CD1c-positive myeloid dendritic cell (primary cell): ENCODE measurements around the gene STARD3NL.
"Not testable (repeated sequence)": the region's sequence is repeated elsewhere in the genome, so short reads cannot be mapped to it uniquely, and the experiment has no call there.

Experiments
- DNase-seq: peaks from one replicate; pipeline ENCODE4 v3.0.0-alpha.2; 2016; ENCODE audit errors: extremely low spot score

The STARD3NL gene

GRCh38 chr7:38178004-38178694 is at the start of gene STARD3NL:
STARD3NL (plus strand) TSS chr7:38178245; CDS start chr7:38207505, 29,260 bp downstream.
- peak; percentile 99 for DNase-seq

- no peak for DNase-seq
These were observed 48.9 kb upstream of the STARD3NL start for GRCh38 chr7:38129162-38129561.

- no peak for DNase-seq
These were observed 48.5 kb upstream of the STARD3NL start for GRCh38 chr7:38129579-38129978.

GRCh38 chr7:38138171-38138570 is 39.9 kb upstream of the STARD3NL start:
- no peak for DNase-seq

- no peak for DNase-seq
These were observed 36.9 kb upstream of the STARD3NL start for GRCh38 chr7:38141187-38141586.

GRCh38 chr7:38142736-38143135 is 35.3 kb upstream of the STARD3NL start:
- no peak for DNase-seq

GRCh38 chr7:38147005-38147404 is 31.0 kb upstream of the STARD3NL start:
- no peak for DNase-seq

- no peak for DNase-seq
These were observed 26.5 kb upstream of the STARD3NL start for GRCh38 chr7:38151556-38151955.

GRCh38 chr7:38153515-38153914 is 24.5 kb upstream of the STARD3NL start:
- DNase-seq: no peak

- DNase-seq: no peak
These were observed 23.8 kb upstream of the STARD3NL start for GRCh38 chr7:38154278-38154677.

- no peak for DNase-seq
These were observed 18.0 kb upstream of the STARD3NL start for GRCh38 chr7:38160003-38160571.

GRCh38 chr7:38162036-38162435 is 16.0 kb upstream of the STARD3NL start:
- no peak for DNase-seq

GRCh38 chr7:38163671-38164070 is 14.4 kb upstream of the STARD3NL start:
- DNase-seq: no peak

GRCh38 chr7:38168890-38169570 is 9.0 kb upstream of the STARD3NL start:
- DNase-seq: peak; percentile 26

GRCh38 chr7:38169847-38170246 is 8.2 kb upstream of the STARD3NL start:
- peak; percentile 59 for DNase-seq

GRCh38 chr7:38171623-38172391 is 6.2 kb upstream of the STARD3NL start:
- peak; percentile 82 for DNase-seq

- not testable (repeated sequence) for DNase-seq
These were observed 2.5 kb upstream of the STARD3NL start for GRCh38 chr7:38175547-38175946.

- DNase-seq: no peak
These were observed 433 bp upstream of the STARD3NL start for GRCh38 chr7:38177621-38178003.

- DNase-seq: no peak
These were observed 775 bp downstream of the STARD3NL start for GRCh38 chr7:38178695-38179344.

GRCh38 chr7:38179776-38180226 is 1.8 kb downstream of the STARD3NL start:
- DNase-seq: no peak

GRCh38 chr7:38181111-38181510 is 3.1 kb downstream of the STARD3NL start:
- DNase-seq: peak; percentile 22

- DNase-seq: no peak
These were observed 4.4 kb downstream of the STARD3NL start for GRCh38 chr7:38182450-38182849.
